Vagina (tissue), 2 donors: ENCODE data around the gene ZNF407.

Source experiments
- POLR2A ChIP-seq, 2 donors: fragments of 450-650 bp; IDR thresholded peaks; one replicate each; pipeline ENCODE4 v1.6.1; 2017; ENCODE audit warnings: antibody characterized with exemption in 2 of 2, mild to moderate bottlenecking in 2 of 2, moderate library complexity in 2 of 2
- TF ChIP-seq, protein P1 (sequence below), 3 experiments: fragments of 450-650 bp in 2 of 3; fragments of 200-600 bp in 1 of 3; sonication (generic) in 1 of 3; IDR thresholded peaks; one replicate each; pipeline ENCODE4 v1.5.1; 2017 to 2019; ENCODE audit warnings: antibody characterized with exemption in 3 of 3, mild to moderate bottlenecking in 2 of 3, moderate library complexity in 2 of 3

DNA sequence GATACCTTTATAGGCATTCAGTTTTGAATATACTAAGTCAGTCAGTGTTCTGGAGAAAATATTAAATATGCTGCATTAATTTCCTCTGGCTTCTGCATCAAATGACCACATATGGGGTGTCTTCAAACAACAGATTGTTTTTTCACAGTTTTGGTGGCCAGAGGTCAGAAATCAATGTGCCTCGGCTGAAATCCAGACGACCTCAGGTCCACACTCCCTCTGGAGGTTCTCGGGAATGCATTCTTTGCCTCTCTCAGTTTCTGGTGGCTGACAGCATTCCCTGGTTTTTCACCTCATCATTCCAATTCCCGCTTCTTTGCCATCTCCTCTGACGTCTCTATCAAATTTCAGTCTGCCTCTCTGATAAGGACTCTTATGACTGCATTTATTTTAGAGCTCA lies 142.3 kb downstream of the ZNF407 start:
- TF ChIP-seq, protein P1, sequence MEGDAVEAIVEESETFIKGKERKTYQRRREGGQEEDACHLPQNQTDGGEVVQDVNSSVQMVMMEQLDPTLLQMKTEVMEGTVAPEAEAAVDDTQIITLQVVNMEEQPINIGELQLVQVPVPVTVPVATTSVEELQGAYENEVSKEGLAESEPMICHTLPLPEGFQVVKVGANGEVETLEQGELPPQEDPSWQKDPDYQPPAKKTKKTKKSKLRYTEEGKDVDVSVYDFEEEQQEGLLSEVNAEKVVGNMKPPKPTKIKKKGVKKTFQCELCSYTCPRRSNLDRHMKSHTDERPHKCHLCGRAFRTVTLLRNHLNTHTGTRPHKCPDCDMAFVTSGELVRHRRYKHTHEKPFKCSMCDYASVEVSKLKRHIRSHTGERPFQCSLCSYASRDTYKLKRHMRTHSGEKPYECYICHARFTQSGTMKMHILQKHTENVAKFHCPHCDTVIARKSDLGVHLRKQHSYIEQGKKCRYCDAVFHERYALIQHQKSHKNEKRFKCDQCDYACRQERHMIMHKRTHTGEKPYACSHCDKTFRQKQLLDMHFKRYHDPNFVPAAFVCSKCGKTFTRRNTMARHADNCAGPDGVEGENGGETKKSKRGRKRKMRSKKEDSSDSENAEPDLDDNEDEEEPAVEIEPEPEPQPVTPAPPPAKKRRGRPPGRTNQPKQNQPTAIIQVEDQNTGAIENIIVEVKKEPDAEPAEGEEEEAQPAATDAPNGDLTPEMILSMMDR (IDR thresholded peaks at IDR 0.05), result no peak
- TF ChIP-seq POLR2A (IDR thresholded peaks at IDR 0.05), result no peak
